Sigmoid colon (tissue), 7 donors: ENCODE results near the gene TPX2. TPM values are rescaled to one million over a fixed set of nuclear protein-coding genes. Genes with fewer than 3 reads are reported as not detected.

Experiments
- DNase-seq: peaks from one replicate; pipeline ENCODE4 v3.0.0-alpha.2; 2019
- H3K27ac ChIP-seq, 4 donors: fragments of 200-600 bp; sonication (generic); one replicate each; pipeline ENCODE4 v1.5.1; 2016 to 2019; ENCODE audit warnings: mild to moderate bottlenecking in 1 of 4
- H3K27me3 ChIP-seq, 3 donors: fragments of 200-600 bp; sonication (generic); one replicate each; pipeline ENCODE4 v1.5.1; 2019; ENCODE audit warnings: mild to moderate bottlenecking in 1 of 3
- H3K36me3 ChIP-seq, 4 donors: fragments of 200-600 bp; sonication (generic); one replicate each; pipeline ENCODE4 v1.5.1; 2016 to 2019
- H3K4me1 ChIP-seq, 4 donors: fragments of 200-600 bp; sonication (generic); one replicate each; pipeline ENCODE4 v1.5.1; 2017 to 2019
- H3K4me3 ChIP-seq, 4 donors: fragments of 200-600 bp; sonication (generic); one replicate each; pipeline ENCODE4 v1.5.1; 2017 to 2019; ENCODE audit warnings: mild to moderate bottlenecking in 2 of 4, moderate library complexity in 1 of 4
- H3K9me3 ChIP-seq, 4 donors: fragments of 200-600 bp in 3 of 4; sonication (generic) in 3 of 4; one replicate each; pipeline versions ENCODE4 v1.5.1 to v1.6.1; 2013 to 2019
- CTCF ChIP-seq, 4 experiments: fragments of 450-650 bp in 3 of 4; fragments of 200-600 bp in 1 of 4; IDR thresholded peaks; one replicate each; pipeline ENCODE4 v1.5.1; 2016 to 2019; ENCODE audit warnings: antibody characterized with exemption in 4 of 4, mild to moderate bottlenecking in 3 of 4, moderate library complexity in 2 of 4
- EP300 ChIP-seq, 4 donors: sonication (generic); formaldehyde crosslinking; IDR thresholded peaks; one replicate each; pipeline ENCODE4 v1.6.1; 2017; ENCODE audit warnings: antibody characterized with exemption in 4 of 4
- POLR2A ChIP-seq, 2 donors: fragments of 450-650 bp; IDR thresholded peaks; one replicate each; pipeline ENCODE4 v1.6.1; 2016; ENCODE audit warnings: antibody characterized with exemption in 2 of 2, mild to moderate bottlenecking in 2 of 2, moderate library complexity in 2 of 2
- POLR2AphosphoS5 ChIP-seq, 4 donors: sonication (generic); formaldehyde crosslinking; IDR thresholded peaks; one replicate each; pipeline ENCODE4 v1.6.1; 2017; ENCODE audit warnings: antibody characterized with exemption in 4 of 4
- WGBS, 2 donors: extraction: QIAGEN DNeasy Blood & Tissue Kit; methylation state at CpG; one replicate each; pipeline ENCODE4 v1.1.7; 2013; 5-methylcytosine and 5-hydroxymethylcytosine counted together
- intact Hi-C: fragments of 100-400 bp; cut with DNase I; formaldehyde crosslinking; loops from one replicate; pipeline ENCODE4 v1.15.1; 2023
- polyA plus RNA-seq, 3 donors: library from polyadenylated mRNA; stranded (reverse); fragments of 200-250 nt; gene quantifications; one replicate each; pipeline ENCODE4 v1.2.3, GENCODE V29; 2013
- total RNA-seq, 4 donors: library from RNA; depleted of rRNA; stranded (reverse); fragments of >200 nt; gene quantifications; one replicate each; pipeline ENCODE4 v1.1.0, GENCODE V29; 2016
- donor health status: healthy with polysubstance abuse.
- donor health status: Bipolar disorder and iron deficiency.
- donor health status: healthy.

The TPX2 gene
- total and polyA plus RNA-seq, 7 donors, result 0.36 to 24.0 (median 2.4) TPM; not detected in 2

GRCh38 chr20:31717478-31718201 lies 21.4 kb upstream of the TPX2 start:
- no peak for DNase-seq
- TF ChIP-seq CTCF (IDR thresholded peaks at IDR 0.05), result no peak
- no peak for TF ChIP-seq POLR2AphosphoS5 (IDR thresholded peaks at IDR 0.05)
- no peak for TF ChIP-seq EP300 (IDR thresholded peaks at IDR 0.05)
- no peak for TF ChIP-seq POLR2A (IDR thresholded peaks at IDR 0.05)
- 69 to 78% methylated on average over 6 of the region's 6 CpGs for WGBS, 2 donors
- intact Hi-C loops, result no loop called here
- Histone ChIP-seq H3K4me3 (peak overlapping the region in 1 of 4 donors; percentile 4), H3K27ac (peak overlapping the region; percentile 51 to 99 (median 74)), H3K36me3 (peaks cover 0 to 31% (median 3%) of the 10 kb centered on the region in 4 donors), H3K9me3 (no peaks in the 10 kb centered on the region), H3K27me3 (no peaks in the 10 kb centered on the region), H3K4me1 (peaks cover 0 to 83% (median 78%) of the 10 kb centered on the region in 4 donors)

DNA sequence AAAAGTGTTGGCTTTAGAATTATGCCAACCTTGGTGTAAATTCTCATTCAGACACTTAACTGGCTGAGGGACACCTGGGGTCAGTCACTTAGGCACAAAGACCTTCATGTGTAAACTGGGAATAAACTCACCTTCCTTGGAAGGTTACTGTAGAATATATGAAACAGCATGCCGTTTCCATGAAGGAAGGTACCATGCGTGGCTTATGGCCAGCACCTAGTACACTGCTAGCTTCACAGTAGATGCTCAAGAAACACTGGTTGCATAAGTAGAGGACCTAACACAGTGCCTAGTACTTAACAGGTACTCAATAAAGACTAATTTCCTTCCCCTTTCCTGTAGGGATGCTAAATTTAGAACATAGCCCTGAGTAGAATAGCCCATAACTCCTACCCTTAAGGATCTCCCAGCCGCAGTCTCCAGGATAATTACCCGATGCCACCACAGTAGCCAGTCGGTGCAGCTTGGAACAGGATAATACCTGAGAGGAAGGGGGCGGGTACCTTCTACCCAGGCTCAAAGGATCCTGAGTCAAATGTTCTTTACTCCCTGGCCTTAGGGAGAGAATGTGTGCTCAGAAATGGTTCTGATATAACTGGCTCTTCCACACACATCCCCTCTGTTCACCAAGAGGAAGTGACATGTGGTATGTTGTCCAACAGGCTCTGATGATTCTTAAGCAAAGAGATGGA lies 20.0 kb upstream of the TPX2 start:
- TF ChIP-seq CTCF (IDR thresholded peaks at IDR 0.05) (no peak), EP300 (IDR thresholded peaks at IDR 0.05) (no peak), POLR2AphosphoS5 (IDR thresholded peaks at IDR 0.05) (no peak), POLR2A (IDR thresholded peaks at IDR 0.05) (no peak)
- no peaks in the 10 kb centered on the region for H3K27me3 ChIP-seq
- H3K4me3 ChIP-seq, result peak overlapping the region in 2 of 4 donors; percentile 80 to 83
- intact Hi-C loops, result no loop called here
- H3K9me3 ChIP-seq, result no peaks in the 10 kb centered on the region
- DNase-seq, result no peak
- H3K36me3 ChIP-seq, result peaks cover 0 to 28% (median 1%) of the 10 kb centered on the region in 4 donors
- WGBS, 2 donors, result 37 to 47% methylated on average over 6 of the region's 6 CpGs
- peaks cover 0 to 69% (median 64%) of the 10 kb centered on the region in 4 donors for H3K4me1 ChIP-seq
- peak overlapping the region; percentile 92 to 100 (median 98) for H3K27ac ChIP-seq

DNA sequence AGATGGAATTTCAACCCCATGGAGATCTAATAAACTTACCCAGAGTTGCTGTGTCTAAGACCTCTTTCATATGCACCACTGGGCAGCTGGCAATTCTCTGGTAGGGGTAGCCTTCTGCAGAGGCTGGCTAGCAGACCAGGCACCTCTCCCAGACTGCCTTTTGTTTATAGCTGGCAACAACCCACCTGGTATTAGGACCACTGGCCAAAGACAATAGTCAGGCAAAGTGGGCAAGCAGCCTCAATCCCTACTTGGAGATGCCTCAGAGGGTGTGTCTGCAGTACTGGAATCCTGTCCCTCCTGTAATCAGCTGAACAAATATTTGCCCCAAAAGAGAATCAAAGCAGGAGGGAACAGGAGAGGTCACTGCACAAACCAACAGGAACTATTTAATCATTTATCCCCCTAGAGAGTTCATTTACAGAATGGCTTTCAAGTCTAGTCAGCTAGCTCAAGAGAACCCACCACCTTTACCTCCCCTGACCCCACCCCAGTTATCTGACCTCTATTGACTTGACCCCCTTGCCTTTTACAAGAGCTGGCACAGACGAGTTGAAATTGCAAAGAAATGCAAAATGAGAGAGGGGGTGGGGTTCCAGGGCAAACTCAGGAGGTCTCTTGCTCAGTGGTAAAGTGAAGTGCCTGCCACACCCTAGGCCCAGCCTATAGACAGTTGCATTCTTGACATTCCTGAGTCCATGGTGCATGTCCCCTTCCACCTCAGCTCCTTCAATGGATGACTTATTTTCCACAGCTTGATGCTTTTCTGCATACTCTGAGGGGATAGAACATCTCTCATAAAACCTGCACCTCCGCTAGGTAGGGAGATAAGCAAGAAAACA lies 19.2 kb upstream of the TPX2 start:
- Histone ChIP-seq H3K36me3 (peaks cover 0 to 27% (median 0%) of the 10 kb centered on the region in 4 donors), H3K9me3 (no peaks in the 10 kb centered on the region), H3K4me1 (peaks cover 0 to 65% (median 58%) of the 10 kb centered on the region in 4 donors), H3K27ac (peak overlapping the region; percentile 92 to 100 (median 98)), H3K4me3 (peak overlapping the region in 3 of 4 donors; percentile 59 to 83 (median 80)), H3K27me3 (no peaks in the 10 kb centered on the region)
- no peak for DNase-seq
- no peak for TF ChIP-seq POLR2A (IDR thresholded peaks at IDR 0.05)
- TF ChIP-seq POLR2AphosphoS5 (IDR thresholded peaks at IDR 0.05), result no peak
- no peak for TF ChIP-seq EP300 (IDR thresholded peaks at IDR 0.05)
- 14 to 32% methylated on average over 2 of the region's 2 CpGs for WGBS, 2 donors
- intact Hi-C loops, result loop anchor here (5.0 kb wide), 1 partner anchor 148 kb away; no protein-coding TSS in a partner anchor

DNA sequence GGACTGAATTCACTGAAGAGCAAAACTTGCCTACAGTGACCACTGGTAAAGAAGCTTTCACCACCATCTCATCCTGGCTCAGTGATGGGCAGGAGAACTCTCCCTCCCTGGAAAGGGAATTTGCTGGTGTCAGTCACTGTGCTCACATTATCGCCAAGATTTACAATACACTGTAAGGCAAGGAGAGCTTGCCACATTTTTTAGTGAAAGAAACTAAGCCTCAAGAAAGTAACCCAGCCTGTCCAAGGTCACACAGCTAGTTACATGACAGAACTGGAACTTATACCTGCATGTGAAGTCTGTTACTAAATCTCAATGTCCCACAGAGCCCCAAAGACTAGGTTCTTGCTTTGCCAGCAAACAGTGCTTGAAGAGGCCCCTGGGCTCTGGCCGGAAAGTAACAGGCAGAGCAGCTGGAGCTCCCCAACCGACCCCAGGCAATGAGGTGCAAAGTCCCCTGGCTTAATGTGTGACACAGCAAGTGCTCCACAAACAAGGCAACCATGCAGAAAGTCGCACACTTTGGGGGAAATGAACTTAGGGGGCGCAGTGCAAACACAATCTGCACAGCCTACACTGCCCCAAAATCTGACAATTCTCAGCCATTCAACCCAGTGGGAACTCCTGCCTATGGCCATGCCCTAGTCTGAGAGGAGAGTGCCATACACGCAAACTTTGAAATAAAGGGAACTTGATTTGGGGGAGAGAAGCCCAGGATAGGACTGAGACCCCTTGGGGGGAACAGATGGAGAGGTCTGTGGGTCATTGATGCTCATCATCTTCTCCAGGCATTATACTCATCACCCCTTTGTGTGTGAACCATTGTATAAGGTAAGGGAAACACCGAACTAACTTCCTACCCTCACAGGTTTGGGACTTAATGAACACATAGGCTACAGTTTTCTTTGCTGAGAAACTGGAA lies 18.3 kb upstream of the TPX2 start:
- H3K36me3 ChIP-seq, result peaks cover 0 to 27% (median 0%) of the 10 kb centered on the region in 4 donors
- TF ChIP-seq EP300 (IDR thresholded peaks at IDR 0.05) (no peak), CTCF (IDR thresholded peaks at IDR 0.05) (no peak), POLR2A (IDR thresholded peaks at IDR 0.05) (no peak), POLR2AphosphoS5 (IDR thresholded peaks at IDR 0.05) (no peak)
- H3K9me3 ChIP-seq, result no peaks in the 10 kb centered on the region
- 6 to 20% methylated on average over 7 of the region's 7 CpGs for WGBS, 2 donors
- peaks cover 0 to 63% (median 57%) of the 10 kb centered on the region in 4 donors for H3K4me1 ChIP-seq
- H3K4me3 ChIP-seq, result peak overlapping the region; percentile 59 to 83 (median 78)
- intact Hi-C loops, result loop anchor here (5.0 kb wide), 1 partner anchor 148 kb away; no protein-coding TSS in a partner anchor
- H3K27ac ChIP-seq, result peak overlapping the region; percentile 92 to 100 (median 98)
- H3K27me3 ChIP-seq, result no peaks in the 10 kb centered on the region
- DNase-seq, result no peak
